ENCODE data around the gene KIRREL1. TPM values are rescaled to one million over a fixed set of nuclear protein-coding genes. Genes with fewer than 3 reads are reported as not detected.
"Not testable (repeated sequence)": the region's sequence is repeated elsewhere in the genome, so short reads cannot be mapped to it uniquely, and the experiment has no call there.

KIRREL1 gene
- total RNA-seq, 4 donors from 2014 or later = 8.2 to 18.3 (median 12.6) TPM

- in situ Hi-C loops (cut with MboI; ENCODE audit: low pct_ligation_motif_present in 1 of 4, low pct_unique_long_range_greater_than_20kb in 1 of 4, low sequenced_read_pairs in 3 of 4) = loop anchor here in 3 of 4 donors (10.0 kb wide), 1 partner anchor 160 kb away; no protein-coding TSS in a partner anchor
- Histone ChIP-seq H3K4me3 (no peak overlapping the region), H3K36me3 (no peaks in the 10 kb centered on the region), H3K27ac (no peak overlapping the region), H3K4me1 (no peaks in the 10 kb centered on the region), H3K27me3 (peaks cover 8% of the 10 kb centered on the region), H3K9me3 (no peaks in the 10 kb centered on the region)
- TF ChIP-seq CTCF (IDR thresholded peaks at IDR 0.05) (peak; percentile 87 to 97 (median 91)), POLR2AphosphoS5 (IDR thresholded peaks at IDR 0.05) (no peak)
- intact Hi-C loops (cut with DNase I; ENCODE audit: low total_unique reads) = loop anchor here (5.0 to 10.0 kb wide), 2 partner anchors 163 to 540 kb away; no protein-coding TSS in a partner anchor
- DNase-seq = peak; percentile 86
- 0 to 14% methylated on average over 1 to 4 of the region's 4 CpGs for WGBS, 2 donors (ENCODE audit: low coverage in 1 of 2)
These were observed 131.6 kb downstream of the KIRREL1 start for GRCh38 chr1:158124999-158125398.

- Histone ChIP-seq H3K27me3 (peaks cover 4% of the 10 kb centered on the region), H3K27ac (no peak overlapping the region), H3K9me3 (no peaks in the 10 kb centered on the region), H3K36me3 (no peaks in the 10 kb centered on the region), H3K4me1 (no peaks in the 10 kb centered on the region), H3K4me3 (no peak overlapping the region)
- intact Hi-C loops (cut with DNase I; ENCODE audit: low total_unique reads) (loop anchor here (5.0 to 10.0 kb wide), 2 partner anchors 164 to 542 kb away; no protein-coding TSS in a partner anchor), in situ Hi-C loops (cut with MboI; ENCODE audit: low pct_ligation_motif_present in 1 of 4, low pct_unique_long_range_greater_than_20kb in 1 of 4, low sequenced_read_pairs in 3 of 4) (loop anchor here in 3 of 4 donors (10.0 kb wide), 1 partner anchor 162 kb away; no protein-coding TSS in a partner anchor)
- TF ChIP-seq POLR2AphosphoS5 (IDR thresholded peaks at IDR 0.05) = no peak
- TF ChIP-seq CTCF (IDR thresholded peaks at IDR 0.05) = no peak
- TF ChIP-seq POLR2A (IDR thresholded peaks at IDR 0.05) = no peak
- TF ChIP-seq EP300 (IDR thresholded peaks at IDR 0.05; ENCODE audit: low read depth) = no peak
- 76% methylated on average over 2 of the region's 2 CpGs; no CpG with 5 or more reads in 1 of the 2 donors for WGBS, 2 donors (ENCODE audit: low coverage in 1 of 2)
- DNase-seq = peak; percentile 46
These were observed 133.0 kb downstream of the KIRREL1 start for GRCh38 chr1:158126425-158126824.

GRCh38 chr1:158128531-158128930, 135.1 kb downstream of the KIRREL1 start:
- H3K9me3 ChIP-seq, DNase-seq, H3K27me3 ChIP-seq, H3K4me1 ChIP-seq, H3K27ac ChIP-seq, H3K36me3 ChIP-seq, H3K4me3 ChIP-seq: not testable (repeated sequence)
- WGBS, 2 donors (ENCODE audit: low coverage in 1 of 2) = 73 to 76% methylated on average over 5 to 8 of the region's 8 CpGs
- in situ Hi-C loops (cut with MboI; ENCODE audit: low pct_ligation_motif_present in 1 of 4, low pct_unique_long_range_greater_than_20kb in 1 of 4, low sequenced_read_pairs in 3 of 4) (loop anchor here in 3 of 4 donors (10.0 kb wide), 1 partner anchor 164 kb away; no protein-coding TSS in a partner anchor), intact Hi-C loops (cut with DNase I; ENCODE audit: low total_unique reads) (loop anchor here (5.0 to 10.0 kb wide), 2 partner anchors 166 to 544 kb away; no protein-coding TSS in a partner anchor)

- in situ Hi-C loops (cut with MboI; ENCODE audit: low pct_ligation_motif_present in 1 of 4, low pct_unique_long_range_greater_than_20kb in 1 of 4, low sequenced_read_pairs in 3 of 4) (no loop called here), intact Hi-C loops (cut with DNase I; ENCODE audit: low total_unique reads) (no loop called here)
- TF ChIP-seq POLR2AphosphoS5 (IDR thresholded peaks at IDR 0.05) (no peak), POLR2A (IDR thresholded peaks at IDR 0.05) (no peak), CTCF (IDR thresholded peaks at IDR 0.05) (no peak), EP300 (IDR thresholded peaks at IDR 0.05; ENCODE audit: low read depth) (no peak)
- no peaks in the 10 kb centered on the region for H3K9me3 ChIP-seq
- no peak overlapping the region for H3K27ac ChIP-seq
- no peaks in the 10 kb centered on the region for H3K36me3 ChIP-seq
- no peaks in the 10 kb centered on the region for H3K27me3 ChIP-seq
- DNase-seq = no peak
- no peaks in the 10 kb centered on the region for H3K4me1 ChIP-seq
- H3K4me3 ChIP-seq = no peak overlapping the region
- WGBS, 2 donors (ENCODE audit: low coverage in 1 of 2) = 83 to 90% methylated on average over 2 to 3 of the region's 3 CpGs
These were observed 137.8 kb downstream of the KIRREL1 start for GRCh38 chr1:158131217-158131616.

GRCh38 chr1:158140764-158141192, 147.3 kb downstream of the KIRREL1 start:
- no peak for DNase-seq

More at GRCh38 chr1:158140764-158141192, 147.3 kb downstream of the KIRREL1 start:
- Histone ChIP-seq H3K9me3 (no peaks in the 10 kb centered on the region), H3K27me3 (no peaks in the 10 kb centered on the region), H3K27ac (no peak overlapping the region), H3K4me1 (no peaks in the 10 kb centered on the region), H3K36me3 (no peaks in the 10 kb centered on the region), H3K4me3 (no peak overlapping the region)
- TF ChIP-seq POLR2AphosphoS5 (IDR thresholded peaks at IDR 0.05) (no peak), CTCF (IDR thresholded peaks at IDR 0.05) (no peak), EP300 (IDR thresholded peaks at IDR 0.05; ENCODE audit: low read depth) (no peak), POLR2A (IDR thresholded peaks at IDR 0.05) (no peak)
- WGBS, 2 donors (ENCODE audit: low coverage in 1 of 2) = 82 to 87% methylated on average over 3 of the region's 3 CpGs
- in situ Hi-C loops (cut with MboI; ENCODE audit: low pct_ligation_motif_present in 1 of 4, low pct_unique_long_range_greater_than_20kb in 1 of 4, low sequenced_read_pairs in 3 of 4) = no loop called here
- intact Hi-C loops (cut with DNase I; ENCODE audit: low total_unique reads) = no loop called here

Measured in transverse colon (tissue), 4 donors.